ENCODE measurements around the gene DNMBP. TPM values are rescaled to one million over a fixed set of nuclear protein-coding genes. Genes with fewer than 3 reads are reported as not detected.

The DNMBP gene
- total and polyA plus RNA-seq, 8 donors: 14.8 to 43.9 (median 37.2) TPM

GRCh38 chr10:100006243-100006886 lies 3.4 kb downstream of the DNMBP start:
- H3K4me1 ChIP-seq: peaks cover 8 to 62% of the 10 kb centered on the region in 2 donors
- H3K27me3 ChIP-seq: no peaks in the 10 kb centered on the region
- DNase-seq: no peak
- peak; percentile 44 for ATAC-seq
- no peak overlapping the region for H3K4me3 ChIP-seq
- TF ChIP-seq, protein P1, sequence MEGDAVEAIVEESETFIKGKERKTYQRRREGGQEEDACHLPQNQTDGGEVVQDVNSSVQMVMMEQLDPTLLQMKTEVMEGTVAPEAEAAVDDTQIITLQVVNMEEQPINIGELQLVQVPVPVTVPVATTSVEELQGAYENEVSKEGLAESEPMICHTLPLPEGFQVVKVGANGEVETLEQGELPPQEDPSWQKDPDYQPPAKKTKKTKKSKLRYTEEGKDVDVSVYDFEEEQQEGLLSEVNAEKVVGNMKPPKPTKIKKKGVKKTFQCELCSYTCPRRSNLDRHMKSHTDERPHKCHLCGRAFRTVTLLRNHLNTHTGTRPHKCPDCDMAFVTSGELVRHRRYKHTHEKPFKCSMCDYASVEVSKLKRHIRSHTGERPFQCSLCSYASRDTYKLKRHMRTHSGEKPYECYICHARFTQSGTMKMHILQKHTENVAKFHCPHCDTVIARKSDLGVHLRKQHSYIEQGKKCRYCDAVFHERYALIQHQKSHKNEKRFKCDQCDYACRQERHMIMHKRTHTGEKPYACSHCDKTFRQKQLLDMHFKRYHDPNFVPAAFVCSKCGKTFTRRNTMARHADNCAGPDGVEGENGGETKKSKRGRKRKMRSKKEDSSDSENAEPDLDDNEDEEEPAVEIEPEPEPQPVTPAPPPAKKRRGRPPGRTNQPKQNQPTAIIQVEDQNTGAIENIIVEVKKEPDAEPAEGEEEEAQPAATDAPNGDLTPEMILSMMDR (IDR thresholded peaks at IDR 0.05): no peak
- no peaks in the 10 kb centered on the region for H3K36me3 ChIP-seq
- no peaks in the 10 kb centered on the region for H3K9me3 ChIP-seq
- H3K27ac ChIP-seq: peak overlapping the region; percentile 63 to 81
- intact Hi-C loops (cut with DNase I): no loop called here

- DNase-seq: no peak
- no peak overlapping the region for H3K4me3 ChIP-seq
- H3K27me3 ChIP-seq: no peaks in the 10 kb centered on the region
- H3K4me1 ChIP-seq: peaks cover 6 to 54% of the 10 kb centered on the region in 2 donors
- intact Hi-C loops (cut with DNase I): no loop called here
- H3K36me3 ChIP-seq: no peaks in the 10 kb centered on the region
- no peak for ATAC-seq
- no peaks in the 10 kb centered on the region for H3K9me3 ChIP-seq
- H3K27ac ChIP-seq: peak overlapping the region in 1 of 2 donors; percentile 81
- TF ChIP-seq, protein P1 (IDR thresholded peaks at IDR 0.05): no peak
These were observed 4.8 kb downstream of the DNMBP start for GRCh38 chr10:100004805-100005510.

DNA sequence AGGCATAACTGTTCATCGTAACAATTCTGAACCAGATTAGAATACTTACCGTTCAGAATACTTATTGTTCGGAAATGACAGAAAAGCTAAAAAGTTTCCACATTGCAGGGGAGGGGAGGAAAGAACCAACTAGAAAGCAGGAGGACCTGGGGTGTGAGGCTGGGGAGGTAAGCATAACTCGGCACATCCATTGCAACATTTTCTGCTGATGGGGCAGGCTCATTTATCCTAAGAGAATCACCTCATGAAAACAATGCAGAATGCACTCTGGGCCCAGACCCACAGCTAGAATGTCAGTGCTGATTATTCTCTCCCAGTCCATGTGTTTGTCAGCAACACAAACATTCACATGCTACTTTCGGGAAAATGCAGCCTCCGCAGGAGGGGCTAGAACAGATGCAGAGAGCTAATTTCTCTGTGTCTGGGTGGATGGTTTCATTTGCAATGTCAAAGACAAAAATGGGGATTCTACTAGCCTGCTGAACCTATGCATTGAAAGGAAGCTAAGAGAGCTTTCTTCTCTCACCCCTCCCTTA lies 9.6 kb downstream of the DNMBP start:
- TF ChIP-seq, protein P1 (IDR thresholded peaks at IDR 0.05): no peak
- no peak for ATAC-seq
- Histone ChIP-seq H3K4me1 (peaks cover 0 to 33% of the 10 kb centered on the region in 2 donors), H3K27ac (no peak overlapping the region), H3K36me3 (no peaks in the 10 kb centered on the region), H3K9me3 (no peaks in the 10 kb centered on the region), H3K27me3 (no peaks in the 10 kb centered on the region), H3K4me3 (no peak overlapping the region)
- DNase-seq: no peak
- intact Hi-C loops (cut with DNase I): no loop called here

DNA sequence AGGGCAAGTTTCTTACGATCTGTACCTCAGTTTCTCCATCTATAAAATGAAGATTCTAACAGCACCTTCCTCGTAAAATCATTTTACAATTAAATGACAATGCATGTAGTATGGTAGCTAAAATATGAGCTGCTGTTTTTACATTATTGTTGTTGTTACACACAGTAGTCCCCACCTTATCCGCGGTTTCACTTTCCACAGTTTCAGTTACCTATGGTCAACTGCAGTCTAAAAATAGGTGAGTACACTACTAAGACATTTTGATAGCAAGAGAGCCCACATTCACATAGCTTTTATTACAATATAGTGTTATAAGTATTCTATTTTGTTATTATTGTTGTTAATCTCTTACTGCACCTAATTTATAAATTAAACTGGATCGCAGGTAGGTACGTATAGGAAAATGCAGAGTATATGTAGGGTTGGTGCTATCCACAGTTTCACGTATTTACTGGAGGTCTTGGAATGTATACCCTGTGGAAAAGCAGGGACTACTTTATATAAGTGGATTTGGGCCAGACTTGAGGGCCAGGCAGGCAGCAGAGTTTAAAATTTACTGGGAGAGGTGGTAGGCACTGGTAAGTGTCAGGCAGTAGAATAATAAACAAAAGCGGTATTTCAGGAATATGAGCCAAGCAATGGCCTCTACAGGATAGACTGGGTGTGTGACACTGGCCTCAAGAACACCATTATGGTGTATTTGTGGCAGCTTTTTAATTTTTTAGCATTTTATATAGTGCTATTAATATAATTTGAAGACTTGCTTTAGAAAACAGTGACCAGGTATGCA lies 10.2 kb downstream of the DNMBP start:
- H3K9me3 ChIP-seq: no peaks in the 10 kb centered on the region
- ATAC-seq (no peak), DNase-seq (no peak)
- intact Hi-C loops (cut with DNase I): no loop called here
- no peaks in the 10 kb centered on the region for H3K36me3 ChIP-seq
- H3K4me3 ChIP-seq: no peak overlapping the region
- H3K27me3 ChIP-seq: no peaks in the 10 kb centered on the region
- TF ChIP-seq, protein P1 (IDR thresholded peaks at IDR 0.05): no peak
- H3K4me1 ChIP-seq: peaks cover 4 to 35% of the 10 kb centered on the region in 2 donors
- H3K27ac ChIP-seq: no peak overlapping the region
